Activated T-helper 2 cell treated with anti-CD3 and anti-CD28 coated beads, Interferon-gamma antibody, Interleukin-2, Interleukin-4, amounts not matched to agents 10 μg/mL and 5 μg/mL and 100 μg/mL, durations not matched to agents 14 hours and 24 hours and 36 hours (primary cell): ENCODE measurements around the gene MITD1. TPM values are rescaled to one million over a fixed set of nuclear protein-coding genes. Genes with fewer than 3 reads are reported as not detected.
"Not testable (repeated sequence)": the region's sequence is repeated elsewhere in the genome, so short reads cannot be mapped to it uniquely, and the experiment has no call there.

Source experiments
- DNase-seq: peaks from one replicate; pipeline ENCODE4 v3.0.0; 2021; ENCODE audit warnings: low spot score
- H3K27ac Mint-ChIP-seq: one replicate; pipeline ENCODE4 v1.8.0; 2021; ENCODE audit warnings: mixed read lengths
- H3K27me3 Mint-ChIP-seq: one replicate; pipeline ENCODE4 v1.8.0; 2021; ENCODE audit warnings: low read depth, mixed read lengths
- H3K36me3 Mint-ChIP-seq: one replicate; pipeline ENCODE4 v1.8.0; 2021; ENCODE audit warnings: low read depth, mixed read lengths
- H3K4me1 Mint-ChIP-seq: one replicate; pipeline ENCODE4 v1.8.0; 2021; ENCODE audit warnings: low read depth, mixed read lengths
- H3K4me3 Mint-ChIP-seq: one replicate; pipeline ENCODE4 v1.8.0; 2021; ENCODE audit warnings: low read depth, mild to moderate bottlenecking, moderate library complexity, mixed read lengths
- H3K9me3 Mint-ChIP-seq: one replicate; pipeline ENCODE4 v1.8.0; 2021; ENCODE audit warnings: mixed read lengths
- intact Hi-C: fragments of 100-400 bp; cut with micrococcal nuclease; formaldehyde crosslinking; loops from one replicate; pipeline ENCODE4 v1.15.1; 2023
- total RNA-seq: library from RNA; stranded (reverse); gene quantifications from 2 replicates; pipeline ENCODE4 v1.2.3, GENCODE V29; 2022

MITD1 gene
- total RNA-seq, 1 donor from 2014 or later: 52.4 TPM

DNA sequence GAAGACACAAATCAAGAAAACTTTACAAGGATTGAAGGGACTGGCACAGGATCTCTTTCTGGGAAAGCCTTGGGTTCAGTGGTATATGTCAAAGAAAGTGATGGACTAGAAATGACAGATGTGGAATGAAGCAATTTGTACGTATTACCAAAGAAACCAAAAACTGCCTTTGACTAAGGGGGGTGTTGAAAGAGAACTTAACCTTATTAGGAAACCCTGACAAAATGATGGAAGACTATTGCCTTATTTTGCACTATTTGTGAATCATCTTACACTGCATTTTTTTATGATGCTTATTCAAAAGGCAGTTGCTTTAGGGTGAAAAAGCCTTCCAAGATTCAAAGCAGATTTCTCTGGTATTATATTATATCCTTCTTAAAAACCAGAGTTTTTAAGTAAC lies 30.2 kb downstream of the MITD1 start:
- intact Hi-C loops: loop anchor here (10.0 kb wide), 5 partner anchors 316 to 1414 kb away; partner anchors contain the start of genes PDCL3 and REV1
- peaks cover 3% of the 10 kb centered on the region for H3K36me3 Mint-ChIP-seq
- no peaks in the 10 kb centered on the region for H3K27me3 Mint-ChIP-seq
- no peak overlapping the region for H3K4me3 Mint-ChIP-seq
- no peak overlapping the region for H3K27ac Mint-ChIP-seq
- no peaks in the 10 kb centered on the region for H3K9me3 Mint-ChIP-seq
- peaks cover 14% of the 10 kb centered on the region for H3K4me1 Mint-ChIP-seq
- no peak for DNase-seq

DNA sequence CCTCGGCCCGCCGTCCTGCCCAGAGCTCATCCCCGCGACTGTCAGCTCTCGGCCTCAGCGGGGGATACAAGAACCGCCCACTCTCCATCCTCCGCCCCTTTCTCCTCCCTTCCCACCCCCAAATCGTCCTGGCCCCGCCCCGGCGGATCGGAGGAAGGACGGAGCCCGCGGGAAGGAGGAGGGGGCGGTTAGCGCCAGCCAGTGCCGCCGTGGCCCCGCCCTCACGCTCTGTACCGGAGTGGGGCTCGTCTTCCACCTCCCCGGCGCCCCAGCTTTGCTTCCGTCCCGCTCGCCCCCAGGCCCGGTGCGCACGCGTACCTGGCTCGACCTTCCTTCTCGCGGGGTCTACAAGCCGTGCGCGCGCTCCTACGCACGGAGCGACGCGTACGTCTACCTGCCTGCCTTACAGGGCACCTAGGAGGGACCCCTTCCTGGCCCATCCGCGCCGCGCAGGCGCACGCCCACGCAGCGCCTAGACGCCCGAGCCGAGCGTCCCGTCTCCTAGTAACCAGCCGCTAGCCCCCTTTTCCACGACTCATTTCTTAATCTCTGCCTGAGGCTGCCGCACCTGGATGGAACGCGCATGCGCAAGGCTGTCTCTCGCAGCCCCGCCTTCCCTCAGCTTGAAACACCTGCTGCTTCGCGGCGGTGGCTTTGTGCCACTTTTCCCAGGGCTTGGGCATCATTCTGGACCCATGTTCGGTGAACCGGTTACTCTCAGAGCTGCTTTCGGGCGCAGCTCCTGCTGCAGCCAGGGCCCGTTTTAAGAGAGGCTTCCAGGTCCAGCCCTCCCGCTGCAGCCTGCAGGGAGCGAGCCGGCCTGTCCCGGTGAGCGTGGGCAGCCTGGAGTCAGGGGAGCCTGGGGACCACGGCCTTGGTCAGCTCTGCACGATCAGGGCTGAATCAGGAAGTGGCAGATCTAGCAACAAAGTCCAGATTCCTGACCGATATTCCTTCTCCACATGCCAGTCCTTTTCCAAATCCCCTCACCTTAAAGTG lies 39.4 kb downstream of the MITD1 start, which contains the start of gene C2orf15:
TSS of gene C2orf15 (plus strand) at position 598 of the 999 bp plus-strand sequence. CDS start 8,852 bp downstream, outside the sequence.
- Mint-ChIP-seq H3K4me3 (peak within 1 kb of the TSS; percentile 83), H3K36me3 (no peaks in the 10 kb centered on the region), H3K9me3 (no peaks in the 10 kb centered on the region), H3K27ac (peak within 1 kb of the TSS; percentile 65), H3K27me3 (peaks cover 24% of the 10 kb centered on the region), H3K4me1 (peaks cover 8% of the 10 kb centered on the region)
- intact Hi-C loops: loop anchor here (1.0 to 2.0 kb wide), 3 partner anchors 13 to 196 kb away; partner anchors contain the start of genes EIF5B, LIPT1 and TSGA10
- DNase-seq: peak; percentile 91

DNA sequence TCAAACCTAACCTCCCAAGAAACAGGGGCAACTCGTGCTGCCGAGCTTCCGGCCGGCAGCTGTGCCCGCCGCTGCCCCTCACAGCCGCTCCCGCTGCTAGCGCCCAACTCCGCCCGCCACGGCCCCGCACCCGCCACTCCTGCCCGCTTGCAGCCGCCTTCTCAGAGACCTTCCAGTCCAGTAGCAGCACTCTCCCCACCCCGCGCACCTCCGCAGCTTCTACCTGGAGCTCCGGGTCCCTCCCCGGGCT lies 40.1 kb downstream of the MITD1 start:
- Mint-ChIP-seq H3K36me3 (no peaks in the 10 kb centered on the region), H3K4me3 (peak overlapping the region; percentile 83)

DNA sequence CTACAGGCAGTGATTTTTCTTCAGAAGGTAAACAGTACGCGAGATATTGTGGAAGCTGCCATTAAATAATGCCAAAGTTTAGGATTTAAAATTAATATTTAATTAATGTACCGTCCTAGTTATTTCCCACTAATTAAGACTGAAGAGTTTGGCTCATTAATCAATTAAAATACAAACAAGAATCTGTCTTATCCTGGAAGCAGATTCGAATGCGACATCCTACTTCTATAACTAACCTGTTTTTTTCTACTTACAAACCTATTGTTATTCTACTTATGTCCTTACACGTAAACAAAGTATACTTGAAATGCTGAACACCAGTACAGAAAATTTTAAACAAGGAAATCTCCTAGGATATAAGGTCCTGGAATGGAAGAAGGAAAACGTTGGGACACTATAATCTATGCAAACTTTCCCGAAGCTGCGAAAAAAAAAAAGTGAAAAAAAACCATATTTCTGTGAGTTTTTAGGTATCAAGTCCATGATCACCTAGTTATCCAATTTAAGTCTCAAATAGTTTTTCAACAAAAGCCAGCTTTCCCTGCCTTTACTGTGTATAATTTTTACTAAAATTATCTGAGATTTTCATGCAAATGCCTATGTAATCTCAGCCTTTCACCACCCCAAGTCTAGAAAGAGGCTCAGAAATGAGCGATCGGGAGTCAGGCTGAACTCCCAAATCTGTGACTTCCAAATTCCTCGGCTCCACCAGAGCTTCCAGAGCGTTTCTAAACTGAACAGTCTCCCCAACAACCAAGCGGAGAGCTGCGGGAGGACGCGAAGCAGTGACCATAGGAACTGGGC lies 40.6 kb downstream of the MITD1 start:
- intact Hi-C loops: loop anchor here (2.0 kb wide), 1 partner anchor 39 kb away; no protein-coding TSS in a partner anchor
- Mint-ChIP-seq H3K27ac (no peak overlapping the region), H3K4me3 (peak overlapping the region; percentile 83), H3K4me1 (peaks cover 8% of the 10 kb centered on the region), H3K36me3 (no peaks in the 10 kb centered on the region), H3K9me3 (no peaks in the 10 kb centered on the region), H3K27me3 (peaks cover 24% of the 10 kb centered on the region)
- DNase-seq: no peak

More for the DNA sequence above, 40.1 kb downstream of the MITD1 start:
- Mint-ChIP-seq H3K9me3 (no peaks in the 10 kb centered on the region), H3K27ac (peak overlapping the region; percentile 23), H3K4me1 (peaks cover 8% of the 10 kb centered on the region), H3K27me3 (peaks cover 24% of the 10 kb centered on the region)
- DNase-seq: no peak
- intact Hi-C loops: loop anchor here (1.0 to 2.0 kb wide), 3 partner anchors 14 to 197 kb away; partner anchors contain the start of genes EIF5B, LIPT1 and TSGA10

DNA sequence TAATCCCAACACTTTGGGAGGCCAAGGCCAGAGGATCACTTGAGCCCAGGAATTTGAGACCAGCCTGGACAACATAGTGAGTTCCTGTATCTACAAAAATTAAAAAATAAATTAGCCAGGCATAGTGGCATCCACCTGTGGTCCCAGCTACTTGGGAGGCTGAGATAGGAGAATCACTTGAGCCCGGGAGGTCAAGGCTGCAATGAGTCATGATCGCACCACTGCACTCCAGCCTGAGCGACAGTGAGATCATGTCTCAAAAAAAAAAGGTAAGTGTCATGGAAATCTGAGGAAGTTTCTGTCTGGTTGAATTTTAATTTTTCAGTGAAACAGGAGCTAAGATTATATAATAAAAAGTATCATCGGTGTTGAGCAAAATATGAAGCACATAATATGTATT lies 41.9 kb downstream of the MITD1 start:
- no peak for DNase-seq
- intact Hi-C loops: no loop called here
- peak overlapping the region; percentile 28 for H3K4me3 Mint-ChIP-seq
- no peak overlapping the region for H3K27ac Mint-ChIP-seq
- H3K36me3 Mint-ChIP-seq: no peaks in the 10 kb centered on the region
- peaks cover 3% of the 10 kb centered on the region for H3K9me3 Mint-ChIP-seq
- H3K4me1 Mint-ChIP-seq: peaks cover 8% of the 10 kb centered on the region
- H3K27me3 Mint-ChIP-seq: peaks cover 24% of the 10 kb centered on the region

DNA sequence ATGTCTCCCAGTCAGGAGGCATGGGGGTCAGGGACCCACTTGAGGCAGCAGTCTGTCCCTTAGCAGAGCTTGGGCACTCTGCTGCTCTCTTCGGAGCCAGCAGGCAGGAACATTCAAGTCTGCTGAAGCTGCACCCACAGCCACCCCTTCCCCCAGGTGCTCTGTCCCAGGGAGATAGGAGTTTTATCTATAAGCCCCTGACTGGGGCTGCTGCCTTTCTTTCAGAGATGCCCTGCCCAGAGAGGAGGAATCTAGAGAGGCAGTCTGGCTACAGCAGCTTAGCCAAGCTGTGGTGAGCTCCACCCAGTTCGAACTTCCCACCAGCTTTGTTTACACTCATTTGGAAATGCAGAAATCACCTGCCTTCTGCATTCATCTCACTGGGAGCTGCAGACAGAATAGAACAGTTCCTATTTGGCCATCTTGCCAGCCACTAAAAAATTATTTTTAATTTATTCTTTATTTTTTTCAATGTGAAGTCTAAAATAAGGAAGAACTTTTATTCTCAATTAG lies 45.8 kb downstream of the MITD1 start:
- H3K4me1 Mint-ChIP-seq, intact Hi-C loops, H3K27ac Mint-ChIP-seq, H3K36me3 Mint-ChIP-seq, DNase-seq, H3K4me3 Mint-ChIP-seq: not testable (repeated sequence)
- Mint-ChIP-seq H3K9me3 (peaks cover 34% of the 10 kb centered on the region), H3K27me3 (peaks cover 16% of the 10 kb centered on the region)

DNA sequence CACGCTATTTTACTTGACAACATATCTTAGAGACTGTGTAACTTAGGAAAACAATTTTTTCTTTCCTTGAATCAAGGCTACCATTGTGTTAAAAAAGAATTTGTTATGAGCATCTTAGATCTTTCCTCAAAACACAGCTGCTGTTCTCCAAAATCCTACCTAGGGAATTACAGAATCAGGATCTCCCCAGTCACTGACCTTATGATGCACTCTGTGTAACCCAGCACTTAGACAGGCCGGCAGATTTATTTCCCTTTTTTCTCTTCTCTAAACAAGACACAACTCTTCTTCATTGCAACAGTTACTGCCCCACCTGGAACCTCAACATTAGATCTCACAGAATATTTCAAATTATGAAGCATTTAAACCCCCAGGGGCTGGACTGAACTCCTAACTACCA lies 52.9 kb downstream of the MITD1 start:
- no peaks in the 10 kb centered on the region for H3K36me3 Mint-ChIP-seq
- no peaks in the 10 kb centered on the region for H3K4me1 Mint-ChIP-seq
- no peaks in the 10 kb centered on the region for H3K27me3 Mint-ChIP-seq
- peaks cover 30% of the 10 kb centered on the region for H3K9me3 Mint-ChIP-seq
- intact Hi-C loops: no loop called here
- no peak overlapping the region for H3K4me3 Mint-ChIP-seq
- no peak for DNase-seq
- H3K27ac Mint-ChIP-seq: no peak overlapping the region

Other genes with a start within 250 kb of the MITD1 start
- 0.37 and 0.55 TPM in 2 replicates for gene CRACDL, start 244.8 kb downstream of the MITD1 start, total RNA-seq
- 0.16 TPM in 1 of 2 replicates, not detected in the other for gene C2orf15, start 39.4 kb downstream of the MITD1 start, total RNA-seq
- 3.3 and 3.4 TPM in 2 replicates for gene TSGA10, start 26.1 kb downstream of the MITD1 start, total RNA-seq
- gene LIPT1, start 26.1 kb downstream of the MITD1 start, total RNA-seq: 3.4 and 3.5 TPM in 2 replicates
- 27.6 and 29.4 TPM in 2 replicates for gene MRPL30, start 126 bp upstream of the MITD1 start, total RNA-seq
- gene LYG2, start 74.6 kb upstream of the MITD1 start, total RNA-seq: not detected in 2 replicates
- gene LYG1, start 120.1 kb upstream of the MITD1 start, total RNA-seq: 2.0 and 2.2 TPM in 2 replicates
- 36.2 and 37.0 TPM in 2 replicates for gene TXNDC9, start 155.3 kb upstream of the MITD1 start, total RNA-seq
- 76.3 and 81.0 TPM in 2 replicates for gene EIF5B, start 156.3 kb upstream of the MITD1 start, total RNA-seq